OCI-LY7 (cell line): ENCODE results near the gene CHRNB4.

Experiments used
- CTCF ChIP-seq: fragments of 200-600 bp; sonication (generic); conservative IDR thresholded peaks from 2 replicates; pipeline ENCODE4 v1.5.1; 2014; ENCODE audit warnings: mild to moderate bottlenecking, antibody characterized with exemption, low read length, moderate library complexity, mixed read lengths
- EZH2phosphoT487 ChIP-seq: fragments of 200-600 bp; sonication (generic); IDR thresholded peaks from 2 replicates; pipeline ENCODE4 v1.6.1; 2018; ENCODE audit warnings: low read depth, borderline replicate concordance, mild to moderate bottlenecking, mixed run types, antibody characterized with exemption, low read length, moderate library complexity, mixed read lengths

GRCh38 chr15:78626381-78626995 lies 14.5 kb downstream of the CHRNB4 start:
- no peak for TF ChIP-seq CTCF
- no peak for TF ChIP-seq EZH2phosphoT487
